MCF 10A (cell line): ENCODE results near the gene KRTAP10-5. TPM values are rescaled to one million over a fixed set of nuclear protein-coding genes. Genes with fewer than 3 reads are reported as not detected.

Source experiments
- BruUV-seq: library from RNA; stranded (reverse); fragments of 400-500 nt; replicated peaks from 2 replicates; lab custom pipeline; 2021; lab: Mats Ljungman, UMichigan
- CTCF ChIA-PET: fragments of 300-600 bp; sonication (Branson Sonifier 250); formaldehyde crosslinking; extraction: SDS; loops from one replicate; lab custom pipeline; 2021; ENCODE audit warnings: antibody characterized with exemption, inconsistent platforms; lab: Yijun Ruan, JAX
- POLR2A ChIA-PET: fragments of 300-600, 350-650 bp; sonication (Branson Sonifier 250); formaldehyde crosslinking; extraction: SDS; loops from one replicate; lab custom pipeline; 2020; ENCODE audit warnings: antibody characterized with exemption, inconsistent platforms; lab: Yijun Ruan, JAX
- DNase-seq: peaks from one replicate; pipeline ENCODE4 v3.0.0-alpha.2; 2018; ENCODE audit not compliant: unreplicated experiment
- H3K27ac Mint-ChIP-seq: one replicate; pipeline ENCODE4 v1.8.0; 2022; ENCODE audit warnings: mild to moderate bottlenecking, low read depth, mixed read lengths; ENCODE audit not compliant: unreplicated experiment
- H3K27me3 Mint-ChIP-seq: one replicate; pipeline ENCODE4 v1.8.0; 2022; ENCODE audit warnings: mixed read lengths; ENCODE audit not compliant: insufficient read depth, unreplicated experiment
- H3K36me3 Mint-ChIP-seq: one replicate; pipeline ENCODE4 v1.8.0; 2022; ENCODE audit warnings: mild to moderate bottlenecking, moderate library complexity, mixed read lengths; ENCODE audit not compliant: insufficient read depth, unreplicated experiment
- H3K4me1 Mint-ChIP-seq: one replicate; pipeline ENCODE4 v1.8.0; 2022; ENCODE audit warnings: mixed read lengths; ENCODE audit not compliant: insufficient read depth, unreplicated experiment
- H3K4me3 Mint-ChIP-seq: one replicate; pipeline ENCODE4 v1.8.0; 2022; ENCODE audit warnings: mild to moderate bottlenecking, moderate library complexity, mixed read lengths; ENCODE audit not compliant: unreplicated experiment
- H3K9me3 Mint-ChIP-seq: one replicate; pipeline ENCODE4 v1.8.0; 2022; ENCODE audit warnings: mixed read lengths; ENCODE audit not compliant: unreplicated experiment
- intact Hi-C: fragments of 100-400 bp; cut with micrococcal nuclease; formaldehyde crosslinking; loops from 2 replicates; pipeline ENCODE4 v1.14.1; 2022
- total RNA-seq: library from RNA; stranded (reverse); gene quantifications from 2 replicates; pipeline ENCODE4 v1.2.3, GENCODE V29; 2022
- TF ChIP-seq, protein P1 (sequence below): fragments of 200-600 bp; IDR thresholded peaks from one replicate; pipeline ENCODE4 v1.8.0; 2022; ENCODE audit warnings: antibody characterized with exemption, mild to moderate bottlenecking; ENCODE audit not compliant: unreplicated experiment

Gene KRTAP10-5
- total RNA-seq, 1 experiment from 2014 or later = not detected

DNA sequence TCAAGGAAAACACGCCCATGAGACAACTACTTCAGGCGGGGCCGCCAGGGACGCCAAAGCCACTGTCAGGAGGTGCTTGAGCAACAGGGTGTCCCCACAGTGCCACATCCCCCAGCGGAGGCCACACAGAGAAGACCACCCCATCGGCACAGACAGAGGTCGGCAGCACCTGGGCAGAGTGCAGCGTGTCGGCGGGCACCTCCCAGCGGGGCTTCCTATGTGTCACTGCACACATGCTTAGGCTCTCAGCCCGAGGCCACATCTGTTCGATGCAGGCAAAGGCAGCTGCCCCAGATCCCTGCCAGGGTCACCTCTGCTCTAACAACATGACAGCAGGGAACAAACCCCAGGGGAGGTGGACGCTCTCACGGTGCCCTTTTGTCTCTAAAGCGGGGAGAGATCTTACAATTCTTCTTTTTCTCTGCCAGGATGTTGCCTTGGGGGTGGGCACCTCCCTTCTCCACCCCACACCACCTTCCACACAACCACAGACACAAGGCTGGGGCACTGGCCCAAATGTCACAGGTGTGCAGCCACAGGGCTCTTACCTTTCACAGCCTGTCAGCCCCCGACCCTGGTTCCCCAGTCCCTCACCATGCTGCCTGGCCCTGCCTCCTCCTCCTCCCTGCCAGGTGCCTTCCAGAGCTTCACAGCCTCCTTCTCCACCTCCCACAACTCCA is 35.6 kb upstream of the KRTAP10-5 start:
- Mint-ChIP-seq H3K4me1 (peaks cover 8% of the 10 kb centered on the region), H3K27ac (no peak overlapping the region), H3K36me3 (no peaks in the 10 kb centered on the region), H3K9me3 (peaks cover 31% of the 10 kb centered on the region), H3K27me3 (peaks cover 73% of the 10 kb centered on the region), H3K4me3 (no peak overlapping the region)
- TF ChIP-seq, protein P1, sequence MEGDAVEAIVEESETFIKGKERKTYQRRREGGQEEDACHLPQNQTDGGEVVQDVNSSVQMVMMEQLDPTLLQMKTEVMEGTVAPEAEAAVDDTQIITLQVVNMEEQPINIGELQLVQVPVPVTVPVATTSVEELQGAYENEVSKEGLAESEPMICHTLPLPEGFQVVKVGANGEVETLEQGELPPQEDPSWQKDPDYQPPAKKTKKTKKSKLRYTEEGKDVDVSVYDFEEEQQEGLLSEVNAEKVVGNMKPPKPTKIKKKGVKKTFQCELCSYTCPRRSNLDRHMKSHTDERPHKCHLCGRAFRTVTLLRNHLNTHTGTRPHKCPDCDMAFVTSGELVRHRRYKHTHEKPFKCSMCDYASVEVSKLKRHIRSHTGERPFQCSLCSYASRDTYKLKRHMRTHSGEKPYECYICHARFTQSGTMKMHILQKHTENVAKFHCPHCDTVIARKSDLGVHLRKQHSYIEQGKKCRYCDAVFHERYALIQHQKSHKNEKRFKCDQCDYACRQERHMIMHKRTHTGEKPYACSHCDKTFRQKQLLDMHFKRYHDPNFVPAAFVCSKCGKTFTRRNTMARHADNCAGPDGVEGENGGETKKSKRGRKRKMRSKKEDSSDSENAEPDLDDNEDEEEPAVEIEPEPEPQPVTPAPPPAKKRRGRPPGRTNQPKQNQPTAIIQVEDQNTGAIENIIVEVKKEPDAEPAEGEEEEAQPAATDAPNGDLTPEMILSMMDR = no peak
- BruUV-seq = no TSS peak
- intact Hi-C loops = no loop called here
- POLR2A ChIA-PET = interaction anchor here (0.7 kb wide), 1 partner anchor 9 kb away, joined by 3 read pairs; no protein-coding TSS in a partner anchor
- no peak for DNase-seq
- CTCF ChIA-PET = no interaction called here

DNA sequence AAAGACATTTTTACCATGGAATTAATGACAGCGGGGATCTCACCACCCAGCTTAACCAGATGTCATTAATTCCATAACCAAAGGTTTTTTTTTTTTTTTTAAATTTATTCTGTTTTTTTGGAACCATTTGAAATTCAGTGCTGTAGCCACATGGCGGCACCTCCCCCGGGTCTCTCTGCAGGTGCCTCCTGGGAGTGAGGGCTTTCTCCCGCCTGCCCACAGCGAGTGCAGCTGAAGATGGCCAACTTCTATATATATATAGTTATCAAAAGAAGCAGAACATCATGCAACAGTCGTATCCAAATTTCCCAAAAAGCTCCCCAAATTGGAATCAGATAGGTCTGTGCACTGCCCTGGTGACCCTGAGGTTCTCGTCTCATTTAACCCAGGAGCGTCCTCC is 35.1 kb upstream of the KRTAP10-5 start:
- no peak for DNase-seq
- Mint-ChIP-seq H3K9me3 (peaks cover 26% of the 10 kb centered on the region), H3K27me3 (peaks cover 73% of the 10 kb centered on the region), H3K4me3 (no peak overlapping the region), H3K27ac (no peak overlapping the region), H3K4me1 (peaks cover 8% of the 10 kb centered on the region), H3K36me3 (no peaks in the 10 kb centered on the region)
- TF ChIP-seq, protein P1 = no peak
- ChIA-PET POLR2A (no interaction called here), CTCF (no interaction called here)
- intact Hi-C loops = no loop called here
- no TSS peak for BruUV-seq

DNA sequence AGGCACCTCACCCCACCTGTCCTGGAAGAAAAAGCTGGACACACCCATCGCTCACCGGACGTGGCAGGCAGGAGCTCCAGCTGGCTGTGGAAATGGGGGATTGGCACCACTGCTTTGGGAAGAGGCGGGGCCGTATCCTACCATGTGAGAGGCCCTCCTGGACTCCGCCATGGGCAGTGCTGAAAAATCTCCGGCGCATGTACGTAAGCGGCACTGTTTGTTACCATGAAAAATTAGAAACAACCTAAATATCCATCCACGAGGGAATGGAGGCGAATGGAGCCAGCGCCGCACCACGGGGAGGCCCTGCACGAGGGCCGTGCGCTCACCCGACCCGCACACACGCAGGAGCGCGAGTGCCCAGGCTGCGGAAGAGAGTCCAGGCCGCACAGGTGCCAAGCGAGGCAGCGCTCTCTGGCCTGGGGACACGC is 34.6 kb upstream of the KRTAP10-5 start:
- Mint-ChIP-seq H3K27ac (no peak overlapping the region), H3K9me3 (peaks cover 23% of the 10 kb centered on the region), H3K4me3 (no peak overlapping the region), H3K27me3 (peaks cover 71% of the 10 kb centered on the region), H3K4me1 (peaks cover 8% of the 10 kb centered on the region), H3K36me3 (no peaks in the 10 kb centered on the region)
- BruUV-seq = no TSS peak
- no peak for DNase-seq
- intact Hi-C loops = no loop called here
- ChIA-PET POLR2A (no interaction called here), CTCF (no interaction called here)
- TF ChIP-seq, protein P1 = no peak

DNA sequence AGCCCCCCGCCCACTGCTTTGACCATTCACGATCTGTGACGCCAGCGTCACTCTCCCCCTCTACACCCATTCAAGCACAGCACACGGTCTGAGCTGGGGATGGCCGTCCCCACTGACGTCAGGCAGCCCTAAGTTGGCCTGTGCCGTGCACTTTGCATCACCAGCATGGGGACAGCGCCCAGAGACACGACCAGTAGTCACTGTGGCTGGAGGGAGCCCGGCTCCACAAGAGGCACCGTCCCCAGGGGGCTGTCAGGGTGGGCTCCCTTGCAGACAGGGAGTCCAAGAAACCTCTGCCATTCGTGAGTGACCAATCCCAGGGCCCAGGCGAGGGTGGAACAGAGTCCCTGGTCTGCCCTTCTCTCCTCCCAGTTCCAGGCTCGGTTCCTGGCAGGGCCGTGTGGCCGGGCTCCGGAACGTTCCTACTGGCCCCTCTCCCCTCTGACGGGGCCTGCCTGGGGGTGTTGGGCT is 33.8 kb upstream of the KRTAP10-5 start:
- no peak for DNase-seq
- BruUV-seq = no TSS peak
- POLR2A ChIA-PET = no interaction called here

More for the DNA sequence above, 33.8 kb upstream of the KRTAP10-5 start:
- no peak overlapping the region for H3K27ac Mint-ChIP-seq
- CTCF ChIA-PET = no interaction called here
- H3K4me3 Mint-ChIP-seq = no peak overlapping the region
- intact Hi-C loops = no loop called here
- peaks cover 69% of the 10 kb centered on the region for H3K27me3 Mint-ChIP-seq
- peaks cover 8% of the 10 kb centered on the region for H3K4me1 Mint-ChIP-seq
- H3K36me3 Mint-ChIP-seq = no peaks in the 10 kb centered on the region
- TF ChIP-seq, protein P1 = no peak
- H3K9me3 Mint-ChIP-seq = peaks cover 23% of the 10 kb centered on the region
